ENCODE data around the gene SOWAHA. TPM values are rescaled to one million over a fixed set of nuclear protein-coding genes. Genes with fewer than 3 reads are reported as not detected.

Gene SOWAHA
- total and polyA plus RNA-seq, 10 of the 15 experiments (the other 5 are each of a cell fraction or from before 2014, with no cell fraction given), result 0.02 to 0.37 (median 0.05) TPM; not detected in 4

DNA sequence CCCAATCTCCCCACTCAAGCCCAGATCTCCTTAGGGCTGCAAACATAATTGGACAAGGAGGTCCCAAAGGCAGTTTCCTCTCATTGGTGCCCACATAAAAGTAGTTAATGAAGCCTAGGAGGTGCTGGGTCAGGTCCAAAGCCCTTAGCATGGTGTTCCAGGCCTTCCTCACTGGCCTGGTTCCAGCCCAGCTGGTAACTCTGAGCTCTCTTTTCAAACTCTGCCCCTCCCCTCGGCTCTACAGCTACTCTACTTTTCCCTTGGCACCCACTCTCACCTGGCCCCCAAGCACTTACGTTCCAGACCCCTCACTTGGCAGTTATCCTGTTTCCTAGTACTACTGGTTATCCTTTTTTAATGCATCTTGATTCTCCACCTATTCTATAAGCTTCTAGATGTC is 46.0 kb upstream of the SOWAHA start:
- no TSS peak for BruUV-seq (replicated peaks)
- SMC1A ChIA-PET (ENCODE audit: uncharacterized antibody, unreplicated experiment), result interaction anchor here (0.8 kb wide), 1 partner anchor 9 kb away, joined by 3 read pairs; no protein-coding TSS in a partner anchor
- in situ Hi-C loops (cut with MboI), result no loop called here
- TF ChIP-seq FOXM1 (IDR thresholded peaks at IDR 0.05; ENCODE audit: low read depth, low read length), result no peak
- no peak for TF ChIP-seq CREM (IDR thresholded peaks at IDR 0.05; ENCODE audit: low read depth)
- TF ChIP-seq SUZ12 (IDR thresholded peaks at IDR 0.05; ENCODE audit: unreplicated experiment), result no peak
- TF ChIP-seq, protein P1, sequence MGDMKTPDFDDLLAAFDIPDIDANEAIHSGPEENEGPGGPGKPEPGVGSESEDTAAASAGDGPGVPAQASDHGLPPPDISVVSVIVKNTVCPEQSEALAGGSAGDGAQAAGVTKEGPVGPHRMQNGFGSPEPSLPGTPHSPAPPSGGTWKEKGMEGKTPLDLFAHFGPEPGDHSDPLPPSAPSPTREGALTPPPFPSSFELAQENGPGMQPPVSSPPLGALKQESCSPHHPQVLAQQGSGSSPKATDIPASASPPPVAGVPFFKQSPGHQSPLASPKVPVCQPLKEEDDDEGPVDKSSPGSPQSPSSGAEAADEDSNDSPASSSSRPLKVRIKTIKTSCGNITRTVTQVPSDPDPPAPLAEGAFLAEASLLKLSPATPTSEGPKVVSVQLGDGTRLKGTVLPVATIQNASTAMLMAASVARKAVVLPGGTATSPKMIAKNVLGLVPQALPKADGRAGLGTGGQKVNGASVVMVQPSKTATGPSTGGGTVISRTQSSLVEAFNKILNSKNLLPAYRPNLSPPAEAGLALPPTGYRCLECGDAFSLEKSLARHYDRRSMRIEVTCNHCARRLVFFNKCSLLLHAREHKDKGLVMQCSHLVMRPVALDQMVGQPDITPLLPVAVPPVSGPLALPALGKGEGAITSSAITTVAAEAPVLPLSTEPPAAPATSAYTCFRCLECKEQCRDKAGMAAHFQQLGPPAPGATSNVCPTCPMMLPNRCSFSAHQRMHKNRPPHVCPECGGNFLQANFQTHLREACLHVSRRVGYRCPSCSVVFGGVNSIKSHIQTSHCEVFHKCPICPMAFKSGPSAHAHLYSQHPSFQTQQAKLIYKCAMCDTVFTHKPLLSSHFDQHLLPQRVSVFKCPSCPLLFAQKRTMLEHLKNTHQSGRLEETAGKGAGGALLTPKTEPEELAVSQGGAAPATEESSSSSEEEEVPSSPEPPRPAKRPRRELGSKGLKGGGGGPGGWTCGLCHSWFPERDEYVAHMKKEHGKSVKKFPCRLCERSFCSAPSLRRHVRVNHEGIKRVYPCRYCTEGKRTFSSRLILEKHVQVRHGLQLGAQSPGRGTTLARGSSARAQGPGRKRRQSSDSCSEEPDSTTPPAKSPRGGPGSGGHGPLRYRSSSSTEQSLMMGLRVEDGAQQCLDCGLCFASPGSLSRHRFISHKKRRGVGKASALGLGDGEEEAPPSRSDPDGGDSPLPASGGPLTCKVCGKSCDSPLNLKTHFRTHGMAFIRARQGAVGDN (IDR thresholded peaks at IDR 0.05), result no peak
- TF ChIP-seq SIN3A (IDR thresholded peaks at IDR 0.05; ENCODE audit: low read depth, low read length), result no peak
- no peak for TF ChIP-seq MEF2B (IDR thresholded peaks at IDR 0.05; ENCODE audit: partially characterized antibody, poor library complexity, severe bottlenecking)
- no peak for TF ChIP-seq POLR2AphosphoS2 (IDR thresholded peaks at IDR 0.05; ENCODE audit: low read depth, low read length)
- TF ChIP-seq HSF1 (IDR thresholded peaks at IDR 0.05; ENCODE audit: low read depth, low read length), result no peak
- TF ChIP-seq PRDM15 (CRISPR knock-in tag; IDR thresholded peaks at IDR 0.05), result no peak
- TF ChIP-seq, protein P2, sequence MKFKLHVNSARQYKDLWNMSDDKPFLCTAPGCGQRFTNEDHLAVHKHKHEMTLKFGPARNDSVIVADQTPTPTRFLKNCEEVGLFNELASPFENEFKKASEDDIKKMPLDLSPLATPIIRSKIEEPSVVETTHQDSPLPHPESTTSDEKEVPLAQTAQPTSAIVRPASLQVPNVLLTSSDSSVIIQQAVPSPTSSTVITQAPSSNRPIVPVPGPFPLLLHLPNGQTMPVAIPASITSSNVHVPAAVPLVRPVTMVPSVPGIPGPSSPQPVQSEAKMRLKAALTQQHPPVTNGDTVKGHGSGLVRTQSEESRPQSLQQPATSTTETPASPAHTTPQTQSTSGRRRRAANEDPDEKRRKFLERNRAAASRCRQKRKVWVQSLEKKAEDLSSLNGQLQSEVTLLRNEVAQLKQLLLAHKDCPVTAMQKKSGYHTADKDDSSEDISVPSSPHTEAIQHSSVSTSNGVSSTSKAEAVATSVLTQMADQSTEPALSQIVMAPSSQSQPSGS (IDR thresholded peaks at IDR 0.05; ENCODE audit: low read length), result no peak
- no peak for TF ChIP-seq ATF3 (IDR thresholded peaks at IDR 0.05; ENCODE audit: borderline replicate concordance, extremely low read depth, low read depth, low read length)

More for the DNA sequence above, 46.0 kb upstream of the SOWAHA start:
- no peaks in the 10 kb centered on the region for H3K79me2 ChIP-seq (ENCODE audit: control insufficient read depth, insufficient read depth, low read length)
- H3K4me1 ChIP-seq (ENCODE audit: control insufficient read depth, insufficient read depth, low read length), result no peaks in the 10 kb centered on the region
- H3K27me3 ChIP-seq (replicated peaks in 1 of 2; ENCODE audit: control insufficient read depth in 2 of 2, insufficient read depth in 2 of 2, low read length in 1 of 2), result no peaks in the 10 kb centered on the region
- no peaks in the 10 kb centered on the region for H3K9me3 ChIP-seq (replicated peaks; ENCODE audit: control insufficient read depth, insufficient read depth, low read length)
- no peak overlapping the region for H3K4me2 ChIP-seq (ENCODE audit: control insufficient read depth, insufficient read depth)
- no peaks in the 10 kb centered on the region for H4K20me1 ChIP-seq (ENCODE audit: control insufficient read depth, insufficient read depth)
- RAD21 ChIA-PET (ENCODE audit: unreplicated experiment), result interaction anchor here (0.7 kb wide), 1 partner anchor 34 kb away, joined by 3 read pairs; no protein-coding TSS in a partner anchor
- H3K27ac ChIP-seq (ENCODE audit: control insufficient read depth, insufficient read depth), result no peak overlapping the region
- DNase-seq (ENCODE audit: low read depth, low spot score) (no peak), FAIRE-seq (no peak), ATAC-seq (no peak)
- CTCF ChIA-PET, result interaction anchor here (0.7 to 2.1 kb wide), 3 partner anchors 12 to 29 kb away, joined by 3 to 7 read pairs (median 3); no protein-coding TSS in a partner anchor
- no peak overlapping the region for H2AFZ ChIP-seq (ENCODE audit: control insufficient read depth, low read depth, low read length)
- POLR2A ChIA-PET, result interaction anchor here (0.9 to 1.4 kb wide), 3 partner anchors 11 to 15 kb away, joined by 3 to 4 read pairs (median 3); no protein-coding TSS in a partner anchor
- 86% methylated on average over 2 of the region's 2 CpGs for WGBS (ENCODE audit: insufficient coverage, insufficient replicate concordance, low lambda C conversion rate, missing lambda C conversion rate)
- no peak overlapping the region for H3K4me3 ChIP-seq
- intact Hi-C loops (cut with micrococcal nuclease; ENCODE audit: unreplicated experiment), result no loop called here
- H3K9ac ChIP-seq (ENCODE audit: control insufficient read depth, insufficient read depth, low read length), result no peak overlapping the region
- peaks cover 0 to 9% of the 10 kb centered on the region in 2 experiments; a peak in 2 of 4 replicates for H3K36me3 ChIP-seq (ENCODE audit: control insufficient read depth in 2 of 2, insufficient read depth in 2 of 2, low read length in 1 of 2)

Measured in GM12878 (cell line).